GM19438 (cell line): Measurements from ENCODE around the gene TAP2.
"Not testable (repeated sequence)": the region's sequence is repeated elsewhere in the genome, so short reads cannot be mapped to it uniquely, and the experiment has no call there.

ENCODE experiments used
- ATAC-seq: cut with Tn5 transposase; IDR thresholded peaks from one replicate; pipeline ENCODE4 v1.9.1; 2021; ENCODE audit warnings: low read depth; ENCODE audit not compliant: unreplicated experiment

TAP2 gene

GRCh38 chr6:32836873-32837272 is 1.7 kb downstream of the TAP2 start:
- ATAC-seq, result no peak

DNA sequence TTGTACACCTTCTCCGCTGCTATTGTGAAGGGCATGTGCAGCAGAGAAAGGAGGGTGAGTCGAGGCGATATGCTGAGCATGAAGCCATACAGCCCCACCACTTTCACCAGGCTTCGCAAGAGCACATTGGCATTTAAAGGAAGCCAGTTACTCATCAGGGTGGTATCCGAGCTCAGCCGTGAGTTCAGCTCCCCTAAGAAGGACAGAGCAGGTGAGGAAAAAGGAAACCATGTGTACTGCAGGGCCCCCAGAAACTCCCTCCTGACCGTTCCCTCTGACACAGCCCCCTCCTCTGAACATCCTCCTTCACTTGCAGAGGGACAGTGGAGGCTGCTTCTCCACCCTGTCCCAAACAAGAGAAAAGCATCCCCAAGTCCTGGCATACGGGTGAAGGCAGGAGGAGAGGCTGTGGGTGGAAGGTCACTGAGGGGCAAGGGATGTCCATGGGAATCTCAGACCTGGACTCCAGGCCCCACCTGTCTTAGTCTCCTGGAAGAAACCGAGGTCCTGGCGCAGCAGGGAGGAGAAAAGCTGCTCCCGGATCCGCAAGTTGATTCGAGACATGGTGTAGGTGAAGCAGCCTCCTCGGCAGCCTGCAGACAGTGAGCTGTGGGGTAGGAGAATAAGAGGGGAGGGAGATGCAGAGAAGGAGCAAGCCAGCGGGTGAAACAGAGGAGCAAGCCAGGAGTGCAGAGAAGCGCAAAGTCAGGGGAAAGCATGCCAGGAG is 3.2 kb downstream of the TAP2 start:
- ATAC-seq, result no peak

GRCh38 chr6:32833664-32834063 is 4.9 kb downstream of the TAP2 start:
- ATAC-seq, result no peak

GRCh38 chr6:32832535-32832934 is 6.0 kb downstream of the TAP2 start:
- no peak for ATAC-seq

DNA sequence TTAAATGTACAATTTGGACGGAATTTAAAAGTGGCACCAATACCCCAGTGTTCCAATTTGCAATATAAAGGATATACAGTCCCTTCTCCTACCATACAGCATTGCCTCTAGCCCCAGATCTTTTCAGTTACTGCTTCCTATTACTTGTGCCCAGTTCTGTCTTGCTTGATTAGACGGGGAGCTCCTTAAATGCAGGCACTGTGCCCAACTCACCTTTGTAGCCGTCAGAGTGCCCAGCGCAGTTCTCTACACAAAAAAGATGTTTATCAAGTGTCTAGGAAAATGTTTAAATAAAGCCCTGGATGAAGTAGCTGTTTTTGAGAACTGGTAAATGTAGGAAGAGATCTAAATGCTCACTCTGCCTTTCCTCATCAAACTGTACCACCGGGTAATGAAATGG is 7.6 kb downstream of the TAP2 start:
- no peak for ATAC-seq

GRCh38 chr6:32830017-32830416 is 8.5 kb downstream of the TAP2 start:
- ATAC-seq, result no peak

- no peak for ATAC-seq
Observed at GRCh38 chr6:32829495-32829894, 9.0 kb downstream of the TAP2 start.

DNA sequence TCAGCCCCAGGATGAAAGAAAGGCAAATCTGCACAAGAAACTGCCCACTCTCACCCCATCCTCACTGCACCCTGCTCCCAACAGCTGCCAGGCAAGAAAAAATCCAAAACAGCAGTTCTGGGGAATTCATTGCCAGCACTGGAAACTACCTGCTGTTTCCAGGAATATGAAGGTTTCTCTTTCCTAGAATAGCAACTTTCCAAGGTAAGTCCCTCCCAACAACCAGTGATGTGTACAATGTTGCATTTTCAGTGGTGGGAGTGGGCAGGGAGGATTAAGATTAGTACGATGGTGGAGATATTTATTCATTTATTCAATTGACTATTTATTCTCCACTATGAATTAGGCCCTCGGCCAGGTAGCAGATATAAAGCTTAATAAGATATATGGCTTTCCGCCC is 11.5 kb downstream of the TAP2 start:
- no peak for ATAC-seq

DNA sequence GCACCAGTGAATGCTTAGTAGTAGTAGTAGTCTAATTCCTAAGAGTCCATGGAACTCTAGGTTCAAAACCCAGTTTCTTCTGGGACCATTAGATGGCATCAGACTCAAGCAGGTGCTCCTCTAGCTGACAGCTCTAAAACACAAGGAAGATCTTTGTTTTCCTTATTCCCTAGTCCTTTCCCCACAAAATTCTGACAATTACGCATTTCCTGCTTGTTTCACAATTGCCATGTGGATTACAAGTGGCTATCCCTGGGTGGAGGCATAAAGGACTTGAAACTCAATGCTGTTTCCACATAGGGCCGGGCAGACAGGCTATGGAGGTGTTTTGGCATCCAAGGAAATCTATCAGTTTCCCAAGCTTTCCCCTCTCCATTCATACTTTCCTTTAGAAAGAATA is 12.6 kb downstream of the TAP2 start:
- ATAC-seq, result no peak

GRCh38 chr6:32819729-32820128 is 18.8 kb downstream of the TAP2 start:
- ATAC-seq, result no peak

GRCh38 chr6:32818867-32819266 is 19.7 kb downstream of the TAP2 start:
- ATAC-seq, result no peak

DNA sequence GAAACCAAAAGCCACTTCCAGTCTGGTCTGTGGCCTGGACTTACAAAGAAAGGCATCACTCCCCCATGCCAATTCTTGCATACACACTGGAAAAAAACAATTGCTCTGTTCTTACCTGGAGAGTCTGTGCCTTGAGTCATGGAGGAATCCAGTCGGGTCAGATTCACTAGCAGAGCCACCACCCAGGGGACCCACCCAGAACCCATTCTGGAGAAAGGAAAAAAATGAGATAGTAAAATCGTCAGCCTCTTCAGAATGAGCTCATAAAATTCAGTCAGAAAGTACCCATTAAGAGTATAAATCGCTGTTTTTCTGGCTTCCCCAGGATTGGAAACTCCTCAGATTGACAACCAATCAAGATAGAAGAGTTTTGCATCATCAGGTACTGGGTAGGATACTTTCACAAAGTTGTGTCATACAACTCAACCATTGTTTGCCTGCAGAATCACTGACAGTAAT is 21.8 kb downstream of the TAP2 start, which contains the start of gene HLA-DOB:
HLA-DOB (minus strand) TSS at position 257 of the 459 bp plus-strand sequence; CDS start at position 206, 51 bp downstream.
- ATAC-seq, result no peak

- no peak for ATAC-seq
Observed at GRCh38 chr6:32815996-32816395, 22.5 kb downstream of the TAP2 start.

GRCh38 chr6:32815115-32815514 is 23.4 kb downstream of the TAP2 start:
- ATAC-seq, result no peak

- ATAC-seq, result no peak
Observed at GRCh38 chr6:32814145-32814544, 24.4 kb downstream of the TAP2 start.

DNA sequence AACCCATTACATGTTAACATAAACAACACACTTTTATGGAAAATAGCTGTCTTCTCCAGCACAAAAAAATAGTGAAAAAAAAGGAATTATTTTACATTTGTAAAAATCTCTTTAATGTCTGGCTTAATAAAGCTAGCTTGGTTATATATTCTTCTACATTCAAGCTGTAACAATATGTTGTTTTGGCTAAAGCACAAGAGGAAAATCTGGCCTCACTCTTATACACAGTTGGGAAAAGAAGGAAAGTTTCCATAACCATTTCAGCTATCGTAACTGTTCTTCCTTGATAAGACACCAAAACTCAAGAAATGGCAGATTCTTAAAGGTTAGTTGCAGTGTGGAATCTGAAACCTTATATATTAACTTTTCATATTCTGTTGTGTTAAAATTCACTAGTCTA is 29.4 kb downstream of the TAP2 start:
- ATAC-seq, result no peak

GRCh38 chr6:32807020-32807580 is 31.4 kb downstream of the TAP2 start:
- ATAC-seq, result no peak

- not testable (repeated sequence) for ATAC-seq
Observed at GRCh38 chr6:32805404-32805803, 33.1 kb downstream of the TAP2 start.

DNA sequence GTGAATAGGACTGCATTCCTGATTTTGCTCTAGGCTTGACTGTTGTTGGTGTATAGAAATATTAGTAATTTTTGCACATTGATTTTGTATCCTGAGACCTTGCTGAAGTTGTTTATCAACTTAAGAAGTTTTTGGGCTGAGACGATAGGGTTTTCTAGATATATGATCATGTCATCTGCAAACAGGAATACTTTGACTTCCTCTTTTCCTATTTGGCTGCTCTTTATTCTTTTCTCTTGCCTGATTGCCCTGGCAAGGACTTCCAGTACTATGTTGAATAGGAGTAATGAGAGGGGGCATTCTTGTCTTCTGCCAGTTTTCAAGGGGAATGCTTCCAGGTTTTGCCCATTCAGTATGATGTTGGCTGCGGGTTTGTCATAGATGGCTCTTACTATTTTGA is 35.1 kb downstream of the TAP2 start:
- no peak for ATAC-seq

- no peak for ATAC-seq
Observed at GRCh38 chr6:32799740-32800139, 38.8 kb downstream of the TAP2 start.

- ATAC-seq, result no peak
Observed at GRCh38 chr6:32799168-32799567, 39.4 kb downstream of the TAP2 start.
